HG02763 (cell line): Measurements from ENCODE around the gene PRPF40B.

Source experiments
- ATAC-seq: cut with Tn5 transposase; IDR thresholded peaks from one replicate; pipeline ENCODE4 v1.9.1; 2021; ENCODE audit warnings: mild to moderate bottlenecking, moderate library complexity; ENCODE audit not compliant: unreplicated experiment

Gene PRPF40B

DNA sequence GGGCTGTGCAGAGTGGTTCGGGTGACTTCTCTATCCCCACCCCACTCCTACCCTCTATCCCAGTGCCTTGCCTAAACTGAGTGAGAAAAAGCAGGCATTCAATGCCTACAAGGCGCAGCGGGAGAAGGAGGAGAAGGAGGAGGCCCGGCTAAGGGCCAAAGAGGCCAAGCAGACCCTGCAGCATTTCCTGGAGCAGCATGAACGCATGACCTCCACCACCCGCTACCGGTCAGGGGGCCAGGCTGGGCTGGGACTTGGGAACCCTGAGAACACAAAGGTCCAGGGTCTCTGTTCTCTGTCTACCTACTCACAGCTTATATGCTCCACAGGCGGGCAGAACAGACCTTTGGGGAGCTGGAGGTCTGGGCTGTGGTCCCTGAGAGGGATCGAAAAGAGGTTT is 11.7 kb downstream of the PRPF40B start:
- no peak for ATAC-seq

- ATAC-seq: no peak
These were observed 12.3 kb downstream of the PRPF40B start for GRCh38 chr12:49635656-49636055.

GRCh38 chr12:49636574-49636973 is 13.2 kb downstream of the PRPF40B start:
- no peak for ATAC-seq

- no peak for ATAC-seq
These were observed 13.8 kb downstream of the PRPF40B start for GRCh38 chr12:49636979-49637755.

GRCh38 chr12:49641748-49642369 is 18.5 kb downstream of the PRPF40B start:
- no peak for ATAC-seq

DNA sequence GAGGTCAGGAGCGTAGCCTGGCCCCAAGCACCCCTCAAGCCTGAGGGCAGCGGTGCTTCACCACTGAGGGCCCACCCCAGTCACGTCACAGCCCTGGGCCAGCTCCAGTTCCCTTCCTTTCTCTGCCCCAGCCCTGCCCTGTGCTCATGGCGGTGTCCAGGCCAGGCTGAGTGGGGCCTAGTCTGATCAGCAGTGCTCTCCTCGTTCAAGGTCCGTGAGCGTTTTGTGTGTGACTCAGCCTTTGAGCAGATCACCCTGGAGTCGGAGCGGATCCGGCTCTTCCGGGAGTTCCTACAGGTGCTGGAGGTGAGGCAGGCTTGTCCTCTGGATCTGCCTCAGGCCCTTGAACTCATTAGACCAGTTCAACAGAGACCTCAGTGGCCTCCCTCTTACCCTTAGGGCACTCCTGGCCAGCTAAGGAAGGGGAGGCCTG is 19.0 kb downstream of the PRPF40B start:
- no peak for ATAC-seq

DNA sequence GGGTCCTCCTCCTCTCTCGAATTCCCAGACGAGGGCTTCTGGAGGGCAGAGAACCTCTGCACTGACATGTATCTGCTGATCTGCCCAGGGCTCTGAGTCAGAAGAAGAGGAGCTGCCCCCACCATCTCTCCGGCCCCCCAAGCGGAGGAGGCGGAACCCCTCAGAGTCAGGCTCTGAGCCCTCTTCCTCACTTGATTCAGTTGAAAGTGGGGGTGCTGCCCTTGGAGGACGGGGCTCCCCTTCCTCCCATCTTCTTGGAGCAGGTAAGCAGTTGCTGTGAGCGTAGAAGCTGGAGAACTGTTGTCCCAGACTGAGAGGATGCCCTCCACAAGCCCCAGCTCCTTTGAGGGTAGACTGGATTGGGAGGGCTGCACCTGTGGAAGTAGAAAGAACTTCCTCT is 19.8 kb downstream of the PRPF40B start:
- ATAC-seq: no peak

DNA sequence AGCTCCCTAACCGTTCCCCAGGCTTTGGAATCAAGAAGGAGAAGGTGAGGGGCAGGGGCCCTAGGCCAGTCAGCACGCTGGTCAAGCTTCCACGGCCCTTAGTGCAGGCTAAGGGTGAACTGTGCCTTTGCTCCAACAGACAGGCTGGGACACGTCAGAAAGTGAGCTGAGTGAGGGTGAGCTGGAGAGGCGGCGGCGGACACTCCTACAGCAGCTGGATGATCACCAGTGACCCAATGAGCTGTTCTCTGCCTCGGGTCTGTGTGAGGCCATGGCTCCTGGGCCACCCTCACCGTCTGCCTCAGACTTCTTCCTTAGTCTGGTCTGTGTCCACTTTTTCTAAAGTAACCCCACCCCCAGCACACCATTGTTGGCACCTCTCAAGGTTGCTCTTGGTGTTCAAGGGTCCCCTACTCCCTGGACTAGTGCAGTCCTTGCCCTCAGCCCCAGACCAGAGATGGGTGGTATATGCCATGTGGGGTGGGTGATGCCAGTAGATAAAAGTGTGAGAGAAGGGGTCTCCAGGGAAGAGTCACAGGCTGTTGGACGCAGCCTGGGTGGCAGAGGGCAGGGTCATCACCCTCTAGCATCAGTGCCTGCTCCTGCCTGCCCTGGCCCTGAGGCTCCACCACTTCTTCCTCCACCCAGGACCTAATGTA is 20.7 kb downstream of the PRPF40B start:
- no peak for ATAC-seq

DNA sequence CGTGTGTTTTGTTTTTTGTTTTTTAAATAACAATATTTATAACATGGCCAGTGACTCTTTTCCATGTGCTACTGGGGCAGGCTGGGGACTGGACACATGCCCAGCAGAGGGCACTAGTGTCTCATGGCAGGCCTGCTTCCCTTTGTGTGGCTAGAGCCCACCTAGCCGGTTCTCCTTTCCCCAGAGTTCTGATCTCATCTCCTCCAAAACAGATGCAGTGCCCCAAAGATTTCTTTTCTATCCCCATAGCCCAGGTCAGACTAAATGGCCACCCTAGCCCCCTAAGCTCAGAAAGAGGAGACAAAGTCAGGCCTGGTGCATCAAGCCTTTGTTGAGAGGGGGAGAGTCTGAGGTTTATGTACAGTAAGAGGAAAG is 21.2 kb downstream of the PRPF40B start:
- ATAC-seq: no peak

- no peak for ATAC-seq
These were observed 22.0 kb downstream of the PRPF40B start for GRCh38 chr12:49645146-49646039.

DNA sequence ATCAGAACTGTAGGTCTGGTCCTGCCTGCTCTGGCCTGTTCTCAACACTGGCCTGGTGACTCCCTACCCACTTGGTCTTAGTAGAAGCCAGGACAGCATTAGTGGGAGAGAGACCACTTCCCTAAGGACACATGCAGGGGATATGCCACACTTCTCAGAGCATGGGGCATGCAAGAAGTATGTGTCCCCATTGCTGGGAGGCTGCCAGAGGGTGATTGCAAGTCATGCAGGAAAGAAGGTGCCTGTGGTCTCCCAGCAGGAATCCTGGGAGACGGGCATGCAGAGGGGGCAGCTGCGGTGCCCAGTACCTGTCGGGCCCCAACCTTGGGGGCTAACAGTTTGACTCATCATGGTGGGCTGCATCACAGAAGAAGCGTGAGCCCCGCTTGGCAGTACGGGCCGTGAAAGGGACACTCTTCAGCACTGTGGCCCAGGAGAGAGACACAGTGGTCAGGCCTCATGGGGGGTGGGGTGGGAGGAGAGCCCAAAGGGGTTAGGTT is 23.0 kb downstream of the PRPF40B start:
- ATAC-seq: no peak

DNA sequence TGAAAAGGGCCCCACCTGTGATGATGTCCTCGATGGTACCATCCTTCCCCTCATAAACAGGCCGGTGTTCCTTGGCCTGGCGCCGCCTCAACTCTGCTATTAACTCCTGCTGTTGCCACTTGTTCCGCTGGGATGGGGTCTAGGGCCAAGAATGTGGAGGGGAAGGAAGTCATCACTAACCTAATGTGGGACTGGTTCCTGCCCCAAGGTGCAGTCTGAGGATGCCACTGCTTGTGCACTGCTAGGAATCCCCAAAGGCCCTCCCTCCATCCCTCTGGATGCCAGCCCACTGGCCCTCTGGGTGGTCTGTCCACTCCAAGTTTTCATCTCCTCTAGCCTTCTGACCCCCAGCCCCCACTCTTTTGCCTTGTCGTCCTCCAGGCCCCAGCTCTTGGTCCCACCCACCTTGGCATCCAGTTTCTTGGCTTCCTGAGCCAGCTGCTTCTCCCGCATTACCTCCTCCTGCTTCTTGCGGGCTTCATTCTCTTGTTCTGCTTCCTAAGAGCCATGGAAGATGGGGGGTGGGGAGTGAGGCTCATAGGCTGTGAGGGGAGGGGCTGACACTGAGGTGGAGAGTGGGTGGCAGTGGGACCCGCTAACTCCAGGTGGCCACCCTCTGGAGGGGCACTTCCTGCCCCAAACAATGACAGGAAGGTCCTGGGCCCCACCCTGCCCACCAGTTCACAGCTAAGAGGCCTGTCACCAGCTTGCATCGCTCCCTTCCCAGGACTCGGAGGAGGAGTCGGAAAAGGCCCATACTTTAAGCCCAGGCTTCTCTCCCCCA is 23.7 kb downstream of the PRPF40B start:
- ATAC-seq: no peak

DNA sequence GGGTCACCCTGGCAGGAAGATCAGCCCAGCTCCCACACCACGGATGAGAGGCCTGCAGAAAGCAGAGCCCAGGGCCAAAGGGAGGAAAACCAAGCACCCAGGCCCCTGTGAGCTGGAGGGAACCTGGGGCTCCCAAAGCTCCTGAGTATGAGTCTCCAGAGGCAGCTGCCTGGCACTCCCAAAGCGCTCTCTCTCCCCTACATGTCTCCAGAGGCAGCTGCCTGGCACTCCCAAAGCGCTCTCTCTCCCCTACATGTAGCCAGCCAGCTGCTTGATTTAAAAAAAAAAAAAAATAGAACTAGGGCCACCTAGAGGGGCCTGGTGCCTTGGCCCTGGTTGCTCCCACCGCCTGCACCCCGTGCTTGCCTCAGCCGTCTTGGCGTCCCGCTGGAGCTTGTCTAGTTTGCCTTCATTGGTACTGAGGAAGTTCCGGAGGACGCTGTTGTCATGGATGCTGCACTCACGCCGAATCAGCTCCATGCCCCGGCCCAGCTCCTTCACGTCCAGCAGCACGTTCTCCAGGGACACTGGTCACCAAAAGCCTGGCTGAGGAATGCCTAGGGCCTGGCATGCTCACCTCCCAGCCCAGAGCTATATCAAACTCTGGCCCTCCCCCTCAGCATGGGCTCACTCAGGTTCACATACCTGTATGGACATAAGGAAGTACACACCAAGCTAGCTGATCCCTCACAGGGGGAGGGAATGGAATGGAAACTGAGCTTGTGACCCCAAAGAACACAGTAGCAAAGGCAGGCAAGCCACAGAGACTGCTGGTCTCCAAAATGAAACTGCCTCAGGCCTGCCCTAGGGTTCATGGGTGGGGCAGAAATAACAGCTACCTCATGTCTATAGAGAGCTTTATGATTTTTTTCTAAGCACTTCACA is 24.7 kb downstream of the PRPF40B start:
- no peak for ATAC-seq

- ATAC-seq: no peak
These were observed 25.3 kb downstream of the PRPF40B start for GRCh38 chr12:49648712-49649003.

DNA sequence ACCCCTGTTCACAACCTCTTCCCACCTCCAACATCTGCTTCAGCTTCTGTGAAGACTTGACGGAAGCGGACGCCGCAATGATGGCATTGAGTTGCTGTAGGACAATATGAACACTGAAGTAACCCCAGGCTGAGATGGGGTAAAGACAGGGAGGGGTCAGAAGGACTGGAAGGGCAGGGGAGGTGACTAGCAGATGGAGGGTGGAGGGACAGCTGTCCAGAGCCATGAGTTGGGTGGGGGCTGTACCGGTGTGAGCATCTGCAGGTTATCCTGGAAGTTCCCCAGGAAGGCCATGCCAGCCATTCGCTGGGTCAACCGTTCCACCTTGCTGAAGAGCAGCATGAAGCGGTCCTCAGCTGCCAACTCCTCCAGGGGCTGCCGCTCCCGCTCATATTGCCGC is 26.1 kb downstream of the PRPF40B start:
- no peak for ATAC-seq

- no peak for ATAC-seq
These were observed 26.5 kb downstream of the PRPF40B start for GRCh38 chr12:49649892-49650291.

DNA sequence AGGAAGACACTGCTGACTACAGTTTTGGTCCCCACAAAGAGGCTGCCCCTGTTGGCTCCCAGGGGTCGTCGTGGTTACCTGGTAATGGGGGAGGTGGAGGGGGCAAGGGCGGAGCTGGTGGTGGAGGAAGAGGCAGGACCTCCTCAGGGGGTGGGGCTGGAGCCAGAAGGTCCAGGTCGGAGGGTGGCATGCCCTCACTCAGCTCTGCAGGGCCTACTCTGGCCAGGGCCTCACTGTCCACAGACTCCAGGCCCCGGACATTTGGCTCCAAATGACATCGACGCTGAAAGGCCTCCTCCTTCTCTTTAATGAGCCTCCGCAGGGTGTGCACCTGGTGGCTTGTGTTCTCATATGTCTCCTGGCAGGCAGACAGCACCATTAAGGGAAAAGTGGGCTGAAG is 28.5 kb downstream of the PRPF40B start:
- ATAC-seq: no peak

DNA sequence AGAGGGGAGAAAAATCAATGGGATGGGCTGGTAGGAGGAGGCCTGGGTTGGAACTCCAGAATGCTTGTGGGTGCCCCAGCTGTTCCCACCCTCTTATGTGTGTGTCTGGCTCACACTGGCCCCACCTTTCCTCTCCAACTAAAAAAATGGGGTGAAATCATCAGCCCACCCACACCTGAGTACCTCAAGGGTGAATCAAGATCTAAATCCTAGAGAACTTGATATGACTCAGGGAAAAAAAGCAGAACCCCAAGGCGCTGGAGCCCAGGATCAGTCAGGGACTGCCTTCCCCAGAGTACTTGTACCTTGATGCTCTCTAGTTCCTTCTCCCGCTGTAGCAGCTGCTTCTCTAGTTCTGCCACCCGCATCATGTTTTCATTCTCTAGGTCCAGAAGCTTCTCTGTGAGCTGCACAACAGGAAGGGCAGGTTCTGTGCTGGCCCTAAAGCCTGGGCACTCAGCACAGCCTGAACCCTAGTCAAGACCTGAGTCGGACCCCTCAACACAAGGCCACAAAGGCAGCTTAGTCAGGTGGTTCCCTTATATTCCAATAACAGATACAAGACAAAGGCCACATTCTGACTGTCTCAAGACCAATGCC is 29.7 kb downstream of the PRPF40B start:
- ATAC-seq: no peak

DNA sequence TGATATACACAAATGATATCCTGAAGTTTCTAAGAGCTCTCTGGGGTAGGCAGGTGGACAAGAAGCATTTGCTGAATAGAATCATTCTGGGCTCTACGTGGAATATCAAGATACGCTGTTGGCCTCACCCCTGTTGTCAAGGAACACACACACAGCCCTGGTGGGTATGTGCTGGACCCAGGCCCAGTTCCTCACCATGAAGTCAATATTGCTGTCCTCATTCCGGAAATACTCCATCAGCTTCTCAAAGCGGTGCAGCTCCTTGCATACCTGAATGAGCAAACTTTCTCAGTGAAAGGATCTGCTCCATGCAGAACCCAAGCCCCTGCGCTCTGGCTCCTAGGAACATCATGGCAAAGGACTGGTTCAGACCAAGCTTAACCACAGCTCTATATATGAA is 31.4 kb downstream of the PRPF40B start:
- ATAC-seq: no peak
